Mesendoderm (in vitro differentiated cells): ENCODE data around the gene DCC.

Source experiments
- DNase-seq: peaks from one replicate; pipeline ENCODE4 v3.0.0; 2013
- H2AK5ac ChIP-seq: 2 replicates; pipeline ENCODE4 v1.6.1; 2013; ENCODE audit warnings: low read length, inconsistent platforms
- H2BK120ac ChIP-seq: 2 replicates; pipeline ENCODE4 v1.6.1; 2013; ENCODE audit warnings: low read depth, mild to moderate bottlenecking, low read length, moderate library complexity, mixed read lengths
- H2BK15ac ChIP-seq: replicated peaks from 2 replicates; pipeline ENCODE4 v1.6.1; 2013; ENCODE audit warnings: low read depth, mild to moderate bottlenecking, moderate library complexity
- H2BK5ac ChIP-seq: 2 replicates; pipeline ENCODE4 v1.6.1; 2013; ENCODE audit warnings: low read length, inconsistent platforms
- H3K18ac ChIP-seq: 2 replicates; pipeline ENCODE4 v1.6.1; 2013; ENCODE audit warnings: mild to moderate bottlenecking, low read length, mixed read lengths
- H3K23ac ChIP-seq: one replicate; pipeline ENCODE4 v1.6.1; 2013; ENCODE audit warnings: low read length
- H3K27ac ChIP-seq: 2 replicates; pipeline ENCODE4 v1.5.1; 2013; ENCODE audit warnings: low read depth, mild to moderate bottlenecking, inconsistent platforms, low read length, moderate library complexity
- H3K27me3 ChIP-seq: 2 replicates; pipeline ENCODE4 v1.6.1; 2013; ENCODE audit warnings: low read length, control low read depth, mild to moderate bottlenecking, inconsistent platforms; ENCODE audit not compliant: insufficient read depth, poor library complexity
- H3K36me3 ChIP-seq: 2 replicates; pipeline ENCODE4 v1.6.1; 2013; ENCODE audit warnings: low read length, inconsistent platforms; ENCODE audit not compliant: control insufficient read depth, insufficient read depth
- H3K4ac ChIP-seq: one replicate; pipeline ENCODE4 v1.6.1; 2013; ENCODE audit warnings: low read depth, mild to moderate bottlenecking, low read length, moderate library complexity
- H3K4me1 ChIP-seq: 2 replicates; pipeline ENCODE4 v1.6.1; 2013; ENCODE audit warnings: low read depth, low read length, inconsistent platforms; ENCODE audit not compliant: control insufficient read depth
- H3K4me2 ChIP-seq: 2 replicates; pipeline ENCODE4 v1.6.1; 2013; ENCODE audit warnings: low read length
- H3K4me3 ChIP-seq: 2 replicates; pipeline ENCODE4 v1.5.1; 2013; ENCODE audit warnings: mild to moderate bottlenecking, low read length
- H3K56ac ChIP-seq: one replicate; pipeline ENCODE4 v1.6.1; 2013; ENCODE audit warnings: low read length
- H3K79me1 ChIP-seq: 2 replicates; pipeline ENCODE4 v1.6.1; 2013; ENCODE audit warnings: low read length, inconsistent platforms
- H3K79me2 ChIP-seq: 2 replicates; pipeline ENCODE4 v1.6.1; 2013; ENCODE audit warnings: mild to moderate bottlenecking, low read length; ENCODE audit not compliant: control insufficient read depth, insufficient read depth
- H3K9ac ChIP-seq: 2 replicates; pipeline ENCODE4 v1.6.1; 2013; ENCODE audit warnings: low read length, inconsistent platforms
- H4K5ac ChIP-seq: one replicate; pipeline ENCODE4 v1.6.1; 2013; ENCODE audit warnings: low read length
- H4K8ac ChIP-seq: one replicate; pipeline ENCODE4 v1.6.1; 2013; ENCODE audit warnings: low read depth, mild to moderate bottlenecking, control low read depth, low read length, moderate library complexity
- WGBS: extraction: QIAGEN DNeasy Blood & Tissue Kit; methylation state at CpG from one replicate; pipeline ENCODE4 v1.1.7; 2013; ENCODE audit warnings: low lambda C conversion rate, missing lambda C conversion rate; ENCODE audit not compliant: insufficient coverage; ENCODE audit errors: extremely low coverage; 5-methylcytosine and 5-hydroxymethylcytosine counted together

DCC gene

GRCh38 chr18:53004798-53005197 lies 664.8 kb downstream of the DCC start:
- no peak overlapping the region for H3K23ac ChIP-seq
- H3K27ac ChIP-seq = no peak overlapping the region
- H4K5ac ChIP-seq = no peak overlapping the region
- H4K8ac ChIP-seq = no peak overlapping the region
- H3K4me3 ChIP-seq = no peak overlapping the region
- WGBS = no CpG with 5 or more reads among the region's 1 CpG
- no peak overlapping the region for H3K9ac ChIP-seq
- H3K56ac ChIP-seq = no peak overlapping the region
- no peaks in the 10 kb centered on the region for H3K79me2 ChIP-seq
- H3K18ac ChIP-seq = no peak overlapping the region
- H3K79me1 ChIP-seq = no peaks in the 10 kb centered on the region
- no peak overlapping the region for H2BK5ac ChIP-seq
- DNase-seq = peak; percentile 69
- H3K4ac ChIP-seq = no peak overlapping the region
- no peaks in the 10 kb centered on the region for H3K36me3 ChIP-seq
- no peak overlapping the region for H3K4me2 ChIP-seq
- no peak overlapping the region for H2BK15ac ChIP-seq
- no peaks in the 10 kb centered on the region for H3K27me3 ChIP-seq
- H2BK120ac ChIP-seq = no peak overlapping the region
- no peaks in the 10 kb centered on the region for H3K4me1 ChIP-seq
- no peak overlapping the region for H2AK5ac ChIP-seq

GRCh38 chr18:53018791-53019190 lies 678.8 kb downstream of the DCC start:
- no CpG with 5 or more reads among the region's 2 CpGs for whole genome bisulfite sequencing

DNA sequence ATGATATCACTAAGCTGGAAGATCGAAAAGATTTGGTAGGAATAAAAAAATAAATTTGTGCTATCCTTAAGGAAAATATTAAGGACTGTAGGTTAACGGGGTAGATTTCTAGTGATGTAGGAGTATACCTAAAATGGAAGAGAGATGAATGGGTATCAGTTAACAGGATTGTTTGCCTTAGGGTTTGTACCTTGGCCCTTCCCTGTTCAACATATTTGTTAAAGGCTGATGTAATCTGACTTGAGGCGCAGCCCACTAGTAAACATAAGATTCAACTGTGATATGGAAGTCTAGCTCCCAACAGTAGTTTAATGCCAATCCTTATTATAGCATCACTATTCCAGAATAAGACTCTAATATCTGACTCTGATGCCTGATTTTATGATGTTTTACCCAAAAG lies 685.2 kb downstream of the DCC start:
- Histone ChIP-seq H3K36me3 (no peaks in the 10 kb centered on the region), H3K4me2 (no peak overlapping the region), H2AK5ac (no peak overlapping the region), H4K8ac (no peak overlapping the region), H2BK5ac (no peak overlapping the region), H3K56ac (no peak overlapping the region), H2BK15ac (no peak overlapping the region), H3K79me2 (no peaks in the 10 kb centered on the region), H3K23ac (no peak overlapping the region), H3K9ac (no peak overlapping the region), H3K4ac (no peak overlapping the region), H3K4me3 (no peak overlapping the region), H4K5ac (no peak overlapping the region), H3K4me1 (no peaks in the 10 kb centered on the region), H3K27me3 (no peaks in the 10 kb centered on the region), H3K27ac (no peak overlapping the region), H3K79me1 (no peaks in the 10 kb centered on the region), H3K18ac (no peak overlapping the region), H2BK120ac (no peak overlapping the region)
- DNase-seq = no peak
- WGBS = 100% methylated on average over 2 of the region's 3 CpGs

More at GRCh38 chr18:53018791-53019190, 678.8 kb downstream of the DCC start:
- H3K18ac ChIP-seq = no peak overlapping the region
- no peaks in the 10 kb centered on the region for H3K79me2 ChIP-seq
- no peak overlapping the region for H4K8ac ChIP-seq
- no peak overlapping the region for H3K56ac ChIP-seq
- no peak overlapping the region for H4K5ac ChIP-seq
- H3K4ac ChIP-seq = no peak overlapping the region
- no peaks in the 10 kb centered on the region for H3K4me1 ChIP-seq
- H3K36me3 ChIP-seq = no peaks in the 10 kb centered on the region
- H2BK120ac ChIP-seq = no peak overlapping the region
- no peak overlapping the region for H3K9ac ChIP-seq
- no peak overlapping the region for H3K23ac ChIP-seq
- no peaks in the 10 kb centered on the region for H3K79me1 ChIP-seq
- DNase-seq = peak; percentile 30
- no peak overlapping the region for H2BK15ac ChIP-seq
- H3K27me3 ChIP-seq = no peaks in the 10 kb centered on the region
- H2AK5ac ChIP-seq = no peak overlapping the region
- no peak overlapping the region for H3K4me2 ChIP-seq
- no peak overlapping the region for H3K27ac ChIP-seq
- no peak overlapping the region for H2BK5ac ChIP-seq
- H3K4me3 ChIP-seq = no peak overlapping the region

DNA sequence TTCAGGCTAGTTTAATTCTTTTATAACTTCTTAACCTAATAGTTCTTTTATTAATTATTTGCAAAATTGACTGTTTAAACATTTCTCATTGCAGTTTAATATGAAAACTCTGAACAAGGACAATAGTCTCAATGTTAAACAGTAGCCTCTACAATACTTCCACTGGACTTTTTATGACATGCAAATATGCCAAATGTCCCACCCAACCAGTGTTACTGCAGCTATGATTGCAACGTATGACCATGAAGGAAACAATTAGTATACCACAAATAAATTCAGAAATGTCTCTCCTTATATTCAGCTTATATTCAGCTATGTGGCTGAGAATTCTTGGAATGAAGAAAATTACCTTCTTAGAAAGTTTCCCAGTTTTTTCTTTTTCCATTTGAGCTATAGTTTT lies 688.6 kb downstream of the DCC start:
- Histone ChIP-seq H4K8ac (no peak overlapping the region), H3K27ac (no peak overlapping the region), H2AK5ac (no peak overlapping the region), H3K56ac (no peak overlapping the region), H3K36me3 (no peaks in the 10 kb centered on the region), H3K18ac (no peak overlapping the region), H3K9ac (no peak overlapping the region), H3K79me1 (no peaks in the 10 kb centered on the region), H4K5ac (no peak overlapping the region), H2BK120ac (no peak overlapping the region), H3K27me3 (no peaks in the 10 kb centered on the region), H3K4me2 (no peak overlapping the region), H3K79me2 (no peaks in the 10 kb centered on the region), H3K23ac (no peak overlapping the region), H2BK15ac (no peak overlapping the region), H3K4me1 (no peaks in the 10 kb centered on the region), H2BK5ac (no peak overlapping the region), H3K4me3 (no peak overlapping the region), H3K4ac (no peak overlapping the region)
- no CpG with 5 or more reads among the region's 1 CpG for WGBS
- no peak for DNase-seq

DNA sequence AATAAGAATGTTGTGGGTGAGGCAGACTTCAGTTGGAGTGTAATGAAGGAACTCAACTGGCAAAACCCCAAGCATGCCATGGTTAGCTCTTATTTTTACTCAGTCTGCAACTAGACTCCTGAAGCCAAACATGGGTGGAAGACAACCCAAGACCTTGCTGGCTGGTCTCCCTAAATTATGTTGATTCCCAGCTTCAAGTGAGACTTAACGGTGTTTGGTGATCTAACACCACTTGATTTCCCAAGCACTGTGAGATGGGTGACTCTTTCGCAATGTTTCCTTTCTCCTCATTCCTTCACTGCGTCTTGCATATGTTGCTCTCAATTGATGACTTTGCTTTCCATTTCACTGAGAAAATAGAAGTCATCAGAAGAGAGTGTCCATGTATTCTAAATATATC lies 693.1 kb downstream of the DCC start:
- Histone ChIP-seq H3K4me2 (no peak overlapping the region), H3K4me3 (no peak overlapping the region), H3K79me2 (no peaks in the 10 kb centered on the region), H2AK5ac (no peak overlapping the region), H4K5ac (no peak overlapping the region), H3K36me3 (no peaks in the 10 kb centered on the region), H4K8ac (no peak overlapping the region), H3K9ac (no peak overlapping the region), H3K56ac (no peak overlapping the region), H3K79me1 (no peaks in the 10 kb centered on the region), H3K23ac (no peak overlapping the region), H2BK5ac (no peak overlapping the region), H3K27ac (no peak overlapping the region), H3K4ac (no peak overlapping the region), H3K18ac (no peak overlapping the region), H2BK15ac (no peak overlapping the region), H2BK120ac (no peak overlapping the region), H3K4me1 (no peaks in the 10 kb centered on the region), H3K27me3 (peaks cover 2% of the 10 kb centered on the region)
- peak; percentile 9 for DNase-seq
- no CpG with 5 or more reads among the region's 3 CpGs for WGBS

- H4K8ac ChIP-seq = no peak overlapping the region
- H3K9ac ChIP-seq = no peak overlapping the region
- no peak overlapping the region for H2BK5ac ChIP-seq
- H3K27me3 ChIP-seq = peaks cover 2% of the 10 kb centered on the region
- no peak overlapping the region for H3K4ac ChIP-seq
- no peaks in the 10 kb centered on the region for H3K79me1 ChIP-seq
- no peak overlapping the region for H2BK15ac ChIP-seq
- H3K23ac ChIP-seq = no peak overlapping the region
- H3K18ac ChIP-seq = no peak overlapping the region
- H4K5ac ChIP-seq = no peak overlapping the region
- no peak overlapping the region for H3K27ac ChIP-seq
- DNase-seq = no peak
- H2BK120ac ChIP-seq = no peak overlapping the region
- H3K79me2 ChIP-seq = no peaks in the 10 kb centered on the region
- no peaks in the 10 kb centered on the region for H3K4me1 ChIP-seq
- no peak overlapping the region for H3K56ac ChIP-seq
- H2AK5ac ChIP-seq = no peak overlapping the region
- no peaks in the 10 kb centered on the region for H3K36me3 ChIP-seq
- H3K4me3 ChIP-seq = no peak overlapping the region
- H3K4me2 ChIP-seq = no peak overlapping the region
Observed at GRCh38 chr18:53038608-53039007, 698.6 kb downstream of the DCC start.
